Measurements from ENCODE around the gene KIF3B.
"Not testable (repeated sequence)": the region's sequence is repeated elsewhere in the genome, so short reads cannot be mapped to it uniquely, and the experiment has no call there.

Gene KIF3B

GRCh38 chr20:32251470-32251869 lies 26.0 kb upstream of the KIF3B start:
- no peak for TF ChIP-seq CTCF (IDR thresholded peaks at IDR 0.05; ENCODE audit: insufficient read depth, low read length, poor library complexity, severe bottlenecking)
- H3K36me3 ChIP-seq (ENCODE audit: control insufficient read depth, insufficient read depth, low read length) = no peaks in the 10 kb centered on the region

GRCh38 chr20:32252189-32252588 lies 25.3 kb upstream of the KIF3B start:
- TF ChIP-seq CTCF (IDR thresholded peaks at IDR 0.05; ENCODE audit: insufficient read depth, low read length, poor library complexity, severe bottlenecking) = no peak
- H3K4me3 ChIP-seq (replicated peaks; ENCODE audit: low read depth, low read length) = no peak overlapping the region
- DNase-seq (ENCODE audit: extremely low read depth, insufficient read length) = no peak
- no peaks in the 10 kb centered on the region for H3K27me3 ChIP-seq (replicated peaks; ENCODE audit: control insufficient read depth, insufficient read depth, low read length)
- no peaks in the 10 kb centered on the region for H3K36me3 ChIP-seq (ENCODE audit: control insufficient read depth, insufficient read depth, low read length)

More at GRCh38 chr20:32251470-32251869, 26.0 kb upstream of the KIF3B start:
- no peak for DNase-seq (ENCODE audit: extremely low read depth, insufficient read length)
- Histone ChIP-seq H3K27me3 (replicated peaks; ENCODE audit: control insufficient read depth, insufficient read depth, low read length) (no peaks in the 10 kb centered on the region), H3K4me3 (replicated peaks; ENCODE audit: low read depth, low read length) (no peak overlapping the region)

- H3K36me3 ChIP-seq (ENCODE audit: control insufficient read depth, insufficient read depth, low read length); H3K27me3 ChIP-seq (replicated peaks; ENCODE audit: control insufficient read depth, insufficient read depth, low read length); DNase-seq (ENCODE audit: extremely low read depth, insufficient read length); H3K4me3 ChIP-seq (replicated peaks; ENCODE audit: low read depth, low read length): not testable (repeated sequence)
Measured at GRCh38 chr20:32260973-32261372, 16.5 kb upstream of the KIF3B start.

- Histone ChIP-seq H3K4me3 (replicated peaks; ENCODE audit: low read depth, low read length) (no peak overlapping the region), H3K27me3 (replicated peaks; ENCODE audit: control insufficient read depth, insufficient read depth, low read length) (no peaks in the 10 kb centered on the region), H3K36me3 (ENCODE audit: control insufficient read depth, insufficient read depth, low read length) (no peaks in the 10 kb centered on the region)
- no peak for DNase-seq (ENCODE audit: extremely low read depth, insufficient read length)
- TF ChIP-seq CTCF (IDR thresholded peaks at IDR 0.05; ENCODE audit: insufficient read depth, low read length, poor library complexity, severe bottlenecking) = no peak
Measured at GRCh38 chr20:32261644-32262043, 15.8 kb upstream of the KIF3B start.

GRCh38 chr20:32263398-32263954 lies 14.0 kb upstream of the KIF3B start:
- no peaks in the 10 kb centered on the region for H3K36me3 ChIP-seq (ENCODE audit: control insufficient read depth, insufficient read depth, low read length)
- H3K4me3 ChIP-seq (replicated peaks; ENCODE audit: low read depth, low read length) = no peak overlapping the region
- H3K27me3 ChIP-seq (replicated peaks; ENCODE audit: control insufficient read depth, insufficient read depth, low read length) = no peaks in the 10 kb centered on the region
- DNase-seq (ENCODE audit: extremely low read depth, insufficient read length) = no peak
- TF ChIP-seq CTCF (IDR thresholded peaks at IDR 0.05; ENCODE audit: insufficient read depth, low read length, poor library complexity, severe bottlenecking) = no peak

- TF ChIP-seq CTCF (IDR thresholded peaks at IDR 0.05; ENCODE audit: insufficient read depth, low read length, poor library complexity, severe bottlenecking) = no peak
- DNase-seq (ENCODE audit: extremely low read depth, insufficient read length) = no peak
- no peak overlapping the region for H3K4me3 ChIP-seq (replicated peaks; ENCODE audit: low read depth, low read length)
- H3K27me3 ChIP-seq (replicated peaks; ENCODE audit: control insufficient read depth, insufficient read depth, low read length) = no peaks in the 10 kb centered on the region
- H3K36me3 ChIP-seq (ENCODE audit: control insufficient read depth, insufficient read depth, low read length) = no peaks in the 10 kb centered on the region
Measured at GRCh38 chr20:32271620-32272019, 5.8 kb upstream of the KIF3B start.

Data from GM06990 (cell line).